Left kidney (tissue), 2 donors: ENCODE data around the gene PALLD. TPM values are rescaled to one million over a fixed set of nuclear protein-coding genes. Genes with fewer than 3 reads are reported as not detected.
"Not testable (repeated sequence)": the region's sequence is repeated elsewhere in the genome, so short reads cannot be mapped to it uniquely, and the experiment has no call there.

Source experiments
- DNase-seq: peaks from one replicate; pipeline ENCODE4 v3.0.0-alpha.2; 2013
- polyA plus RNA-seq: library from polyadenylated mRNA; unstranded; fragments of 120-200 nt; gene quantifications from one replicate; pipeline ENCODE4 v1.2.1, GENCODE V29; 2013; ENCODE audit not compliant: insufficient read length

PALLD gene
- polyA plus RNA-seq, 1 donor = 203 TPM

GRCh38 chr4:168702581-168703087 lies 205.8 kb downstream of the PALLD start:
- not testable (repeated sequence) for DNase-seq

- no peak for DNase-seq
Observed at GRCh38 chr4:168705121-168705520, 208.3 kb downstream of the PALLD start.

- DNase-seq = no peak
Observed at GRCh38 chr4:168707205-168707604, 210.4 kb downstream of the PALLD start.

GRCh38 chr4:168708108-168708507 lies 211.3 kb downstream of the PALLD start:
- no peak for DNase-seq

GRCh38 chr4:168710353-168710946 lies 213.6 kb downstream of the PALLD start:
- no peak for DNase-seq

- no peak for DNase-seq
Observed at GRCh38 chr4:168711197-168712140, 214.6 kb downstream of the PALLD start.

- DNase-seq = no peak
Observed at GRCh38 chr4:168712316-168712890, 215.6 kb downstream of the PALLD start.

- DNase-seq = no peak
Observed at GRCh38 chr4:168713253-168713652, 216.4 kb downstream of the PALLD start.

- no peak for DNase-seq
Observed at GRCh38 chr4:168715896-168716295, 219.0 kb downstream of the PALLD start.

- DNase-seq = no peak
Observed at GRCh38 chr4:168716406-168717129, 219.7 kb downstream of the PALLD start.

- no peak for DNase-seq
Observed at GRCh38 chr4:168717847-168718246, 221.0 kb downstream of the PALLD start.

GRCh38 chr4:168719725-168720124 lies 222.9 kb downstream of the PALLD start:
- no peak for DNase-seq

GRCh38 chr4:168720396-168720900 lies 223.6 kb downstream of the PALLD start:
- no peak for DNase-seq

- no peak for DNase-seq
Observed at GRCh38 chr4:168722391-168722790, 225.5 kb downstream of the PALLD start.

GRCh38 chr4:168723020-168723419 lies 226.2 kb downstream of the PALLD start:
- no peak for DNase-seq

- DNase-seq = no peak
Observed at GRCh38 chr4:168723569-168723968, 226.7 kb downstream of the PALLD start.

- no peak for DNase-seq
Observed at GRCh38 chr4:168724243-168724642, 227.4 kb downstream of the PALLD start.

- no peak for DNase-seq
Observed at GRCh38 chr4:168724686-168725411, 228.0 kb downstream of the PALLD start.

GRCh38 chr4:168725930-168726329 lies 229.1 kb downstream of the PALLD start:
- DNase-seq = no peak

- DNase-seq = not testable (repeated sequence)
Observed at GRCh38 chr4:168727181-168727580, 230.3 kb downstream of the PALLD start.

GRCh38 chr4:168731006-168731636 lies 234.3 kb downstream of the PALLD start:
- no peak for DNase-seq
